Effector memory CD4-positive, alpha-beta T cell (primary cell): ENCODE data around the gene HCN2.
"Not testable (repeated sequence)": the region's sequence is repeated elsewhere in the genome, so short reads cannot be mapped to it uniquely, and the experiment has no call there.

Experiments used
- DNase-seq, 3 donors: peaks; one replicate each; pipeline ENCODE4 v3.0.0-alpha.2; 2020
- H3K27ac ChIP-seq: 2 replicates; pipeline ENCODE4 v1.7.0; 2013; ENCODE audit warnings: mild to moderate bottlenecking, low read length, moderate library complexity; ENCODE audit not compliant: insufficient read depth, poor library complexity, severe bottlenecking
- H3K27me3 ChIP-seq: replicated peaks from 2 replicates; pipeline ENCODE4 v1.7.0; 2013; ENCODE audit warnings: mild to moderate bottlenecking, low read length; ENCODE audit not compliant: insufficient read depth, control insufficient read depth, poor library complexity, severe bottlenecking
- H3K36me3 ChIP-seq: 2 replicates; pipeline ENCODE4 v1.7.0; 2013; ENCODE audit warnings: mild to moderate bottlenecking, low read length, moderate library complexity; ENCODE audit not compliant: control insufficient read depth, insufficient read depth
- H3K4me1 ChIP-seq: 2 replicates; pipeline ENCODE4 v1.7.0; 2013; ENCODE audit warnings: low read length, mild to moderate bottlenecking; ENCODE audit not compliant: control insufficient read depth, insufficient read depth, poor library complexity, severe bottlenecking
- H3K4me3 ChIP-seq: 2 replicates; pipeline ENCODE4 v1.7.0; 2013; ENCODE audit warnings: low read length, low read depth, mild to moderate bottlenecking; ENCODE audit not compliant: insufficient read depth, poor library complexity, severe bottlenecking
- H3K9me3 ChIP-seq: 2 replicates; pipeline ENCODE4 v1.7.0; 2013; ENCODE audit warnings: mild to moderate bottlenecking, low read length, moderate library complexity; ENCODE audit not compliant: control insufficient read depth

HCN2 gene

DNA sequence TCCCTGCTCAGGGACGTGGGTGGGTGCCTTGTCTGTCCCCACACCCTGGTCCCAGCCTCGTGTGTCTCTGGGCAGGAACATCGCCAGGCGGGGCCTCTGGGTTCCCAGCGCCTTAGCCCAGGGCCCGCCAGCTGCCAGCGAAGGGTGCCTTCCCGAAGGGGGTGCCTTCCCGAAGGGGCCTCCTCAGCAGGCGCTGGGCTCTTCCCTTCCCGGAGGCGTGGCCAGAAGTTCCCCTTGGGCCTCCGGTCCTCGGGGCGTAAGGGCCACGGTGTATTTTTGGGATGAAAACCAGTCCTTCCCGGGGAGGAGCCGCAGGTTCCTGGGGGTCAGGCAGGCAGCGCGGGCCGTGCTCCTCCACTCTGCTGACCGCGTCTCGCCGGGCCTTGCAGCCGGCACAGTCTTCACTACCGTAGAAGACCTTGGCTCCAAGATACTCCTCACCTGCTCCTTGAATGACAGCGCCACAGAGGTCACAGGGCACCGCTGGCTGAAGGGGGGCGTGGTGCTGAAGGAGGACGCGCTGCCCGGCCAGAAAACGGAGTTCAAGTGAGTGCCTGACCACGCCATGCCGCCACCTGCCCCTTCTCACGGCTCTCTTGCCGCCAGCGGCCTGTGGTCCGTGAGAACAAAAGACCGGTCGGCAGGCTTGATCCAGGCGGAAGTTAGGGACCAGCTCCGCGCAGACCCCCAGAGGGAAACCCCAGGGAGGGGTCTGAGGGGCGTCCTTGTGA, 10.4 kb upstream of the HCN2 start:
- Histone ChIP-seq H3K36me3 (peaks cover 41% of the 10 kb centered on the region), H3K27ac (no peak overlapping the region)

DNA sequence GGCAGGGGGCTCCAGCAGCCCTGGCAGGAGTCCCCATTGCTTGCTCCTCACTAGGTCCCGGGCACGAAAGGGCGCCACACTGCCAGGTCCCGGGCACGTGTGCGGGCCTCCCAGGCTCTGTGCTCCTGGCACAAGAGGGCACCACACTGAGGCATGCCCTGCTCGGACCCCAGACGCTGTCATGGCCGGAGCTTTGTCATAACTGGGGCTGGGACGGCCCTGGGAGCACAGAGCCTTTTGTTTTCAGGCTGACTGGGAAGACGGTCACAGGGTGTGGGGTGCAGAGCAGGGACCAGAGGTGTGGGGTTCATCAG, 9.9 kb upstream of the HCN2 start:
- H3K4me3 ChIP-seq, result no peak overlapping the region
- H3K36me3 ChIP-seq, result peaks cover 41% of the 10 kb centered on the region

More for the DNA sequence above, 10.4 kb upstream of the HCN2 start:
- no peaks in the 10 kb centered on the region for H3K9me3 ChIP-seq
- no peak overlapping the region for H3K4me3 ChIP-seq
- DNase-seq, result no peak
- no peaks in the 10 kb centered on the region for H3K27me3 ChIP-seq
- H3K4me1 ChIP-seq, result peaks cover 13% of the 10 kb centered on the region

DNA sequence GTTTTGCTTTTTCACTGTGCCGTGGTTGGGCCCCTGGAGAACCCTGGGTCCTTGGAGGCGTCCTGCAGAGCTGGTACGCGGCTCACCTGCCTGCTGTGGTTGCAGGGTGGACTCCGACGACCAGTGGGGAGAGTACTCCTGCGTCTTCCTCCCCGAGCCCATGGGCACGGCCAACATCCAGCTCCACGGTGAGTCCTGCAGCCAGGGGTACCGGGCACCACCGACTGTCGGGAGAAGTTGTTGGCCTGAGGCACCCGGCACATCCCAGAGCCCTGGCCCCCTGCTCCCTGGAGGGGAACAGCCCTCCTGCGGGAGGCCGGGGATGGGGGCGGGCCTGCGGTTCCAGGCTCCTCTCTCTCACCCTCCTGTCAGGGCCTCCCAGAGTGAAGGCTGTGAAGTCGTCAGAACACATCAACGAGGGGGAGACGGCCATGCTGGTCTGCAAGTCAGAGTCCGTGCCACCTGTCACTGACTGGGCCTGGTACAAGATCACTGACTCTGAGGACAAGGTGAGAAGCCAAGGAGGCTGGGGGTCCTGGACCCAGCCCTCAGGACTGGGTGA, 9.3 kb upstream of the HCN2 start:
- no peak for DNase-seq
- peaks cover 41% of the 10 kb centered on the region for H3K36me3 ChIP-seq
- peaks cover 5% of the 10 kb centered on the region for H3K4me1 ChIP-seq

More for the DNA sequence above, 9.9 kb upstream of the HCN2 start:
- H3K27me3 ChIP-seq, result no peaks in the 10 kb centered on the region
- DNase-seq, result no peak
- peaks cover 8% of the 10 kb centered on the region for H3K4me1 ChIP-seq
- H3K27ac ChIP-seq, result no peak overlapping the region
- H3K9me3 ChIP-seq, result no peaks in the 10 kb centered on the region

GRCh38 chr19:581399-582111, 8.1 kb upstream of the HCN2 start:
- Histone ChIP-seq H3K4me1 (no peaks in the 10 kb centered on the region), H3K36me3 (peaks cover 41% of the 10 kb centered on the region), H3K27me3 (no peaks in the 10 kb centered on the region)

More for the DNA sequence above, 9.3 kb upstream of the HCN2 start:
- H3K9me3 ChIP-seq, result no peaks in the 10 kb centered on the region
- H3K27ac ChIP-seq, result no peak overlapping the region
- no peaks in the 10 kb centered on the region for H3K27me3 ChIP-seq
- H3K4me3 ChIP-seq, result no peak overlapping the region

DNA sequence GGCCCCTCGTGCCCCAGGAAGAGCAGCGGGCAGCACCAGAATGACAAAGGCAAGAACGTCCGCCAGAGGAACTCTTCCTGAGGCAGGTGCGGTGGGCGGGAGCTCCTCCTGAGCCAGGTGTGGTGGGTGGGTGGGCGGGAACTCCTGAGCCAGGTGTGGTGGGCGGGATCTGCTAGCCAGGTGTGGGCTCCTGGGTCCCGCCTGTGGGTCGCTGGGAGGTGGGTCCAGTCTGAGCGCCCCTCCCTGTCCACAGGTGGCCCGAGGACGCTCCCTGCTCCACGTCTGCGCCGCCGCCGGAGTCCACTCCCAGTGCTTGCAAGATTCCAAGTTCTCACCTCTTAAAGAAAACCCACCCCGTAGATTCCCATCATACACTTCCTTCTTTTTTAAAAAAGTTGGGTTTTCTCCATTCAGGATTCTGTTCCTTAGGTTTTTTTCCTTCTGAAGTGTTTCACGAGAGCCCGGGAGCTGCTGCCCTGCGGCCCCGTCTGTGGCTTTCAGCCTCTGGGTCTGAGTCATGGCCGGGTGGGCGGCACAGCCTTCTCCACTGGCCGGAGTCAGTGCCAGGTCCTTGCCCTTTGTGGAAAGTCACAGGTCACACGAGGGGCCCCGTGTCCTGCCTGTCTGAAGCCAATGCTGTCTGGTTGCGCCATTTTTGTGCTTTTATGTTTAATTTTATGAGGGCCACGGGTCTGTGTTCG, 7.0 kb upstream of the HCN2 start:
- Histone ChIP-seq H3K36me3 (peaks cover 36% of the 10 kb centered on the region), H3K27ac (no peak overlapping the region), H3K27me3 (no peaks in the 10 kb centered on the region), H3K4me1 (no peaks in the 10 kb centered on the region), H3K4me3 (no peak overlapping the region), H3K9me3 (no peaks in the 10 kb centered on the region)
- no peak for DNase-seq

More at GRCh38 chr19:581399-582111, 8.1 kb upstream of the HCN2 start:
- Histone ChIP-seq H3K9me3 (no peaks in the 10 kb centered on the region), H3K27ac (no peak overlapping the region), H3K4me3 (no peak overlapping the region)
- no peak for DNase-seq

GRCh38 chr19:583198-583967, 6.3 kb upstream of the HCN2 start:
- H3K27me3 ChIP-seq, result no peaks in the 10 kb centered on the region
- peaks cover 36% of the 10 kb centered on the region for H3K36me3 ChIP-seq
- DNase-seq, result no peak
- no peak overlapping the region for H3K4me3 ChIP-seq
- no peaks in the 10 kb centered on the region for H3K9me3 ChIP-seq
- peaks cover 7% of the 10 kb centered on the region for H3K4me1 ChIP-seq
- no peak overlapping the region for H3K27ac ChIP-seq

DNA sequence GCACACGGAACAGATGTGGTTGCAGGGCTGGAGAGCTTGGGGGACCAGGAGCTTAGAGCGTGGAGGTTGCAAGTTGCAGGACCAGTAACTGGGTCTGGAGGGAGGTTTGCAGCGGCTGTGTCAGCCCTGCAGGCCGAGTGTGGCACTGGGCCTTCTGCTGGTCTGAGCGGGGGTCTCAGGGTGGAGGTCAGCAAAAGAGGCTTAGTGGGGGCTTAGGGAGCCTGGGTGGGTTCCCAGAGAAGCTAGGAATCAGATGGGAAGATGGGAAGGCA, 5.8 kb upstream of the HCN2 start:
- H3K36me3 ChIP-seq, result peaks cover 36% of the 10 kb centered on the region
- DNase-seq, result no peak
- H3K4me1 ChIP-seq, result peaks cover 12% of the 10 kb centered on the region
- peaks cover 4% of the 10 kb centered on the region for H3K27me3 ChIP-seq
- H3K4me3 ChIP-seq, result no peak overlapping the region
- no peaks in the 10 kb centered on the region for H3K9me3 ChIP-seq
- H3K27ac ChIP-seq, result no peak overlapping the region

GRCh38 chr19:584240-585001, 5.3 kb upstream of the HCN2 start:
- Histone ChIP-seq H3K36me3 (peaks cover 31% of the 10 kb centered on the region), H3K9me3 (no peaks in the 10 kb centered on the region), H3K4me1 (peaks cover 17% of the 10 kb centered on the region), H3K4me3 (no peak overlapping the region), H3K27me3 (peaks cover 9% of the 10 kb centered on the region), H3K27ac (no peak overlapping the region)
- DNase-seq, result peak; percentile 32 to 49 (median 38)

DNA sequence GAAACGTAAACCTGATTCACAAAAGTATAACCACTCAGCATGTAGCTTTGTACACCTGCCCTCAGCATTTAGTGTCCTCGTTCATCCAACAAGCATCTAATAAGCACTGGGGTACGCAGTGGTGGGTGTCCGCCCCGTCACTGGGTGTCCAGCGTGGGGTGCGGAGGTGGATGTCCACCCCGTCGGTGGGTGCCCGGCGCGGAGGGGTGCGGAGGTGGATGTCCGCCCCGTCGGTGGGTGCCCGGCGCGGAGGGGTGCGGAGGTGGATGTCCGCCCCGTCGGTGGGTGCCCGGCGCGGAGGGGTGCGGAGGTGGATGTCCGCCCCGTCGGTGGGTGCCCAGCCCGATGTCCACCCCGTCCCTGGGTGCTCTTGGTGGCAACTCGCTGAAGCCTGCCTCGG, 4.5 kb upstream of the HCN2 start:
- not testable (repeated sequence) for H3K27ac ChIP-seq, H3K4me3 ChIP-seq, H3K9me3 ChIP-seq, H3K27me3 ChIP-seq, DNase-seq
- Histone ChIP-seq H3K4me1 (peaks cover 18% of the 10 kb centered on the region), H3K36me3 (peaks cover 25% of the 10 kb centered on the region)
